H1 (cell line): ENCODE data around the gene MYL9.
A peak's percentile ranks its signal among the peaks of the same experiment; 100 is the strongest.

Experiments
- BRCA1 ChIP-seq: IDR thresholded peaks from 2 replicates; pipeline ENCODE4 v1.6.1; 2012; ENCODE audit warnings: low read depth, low read length, improper control_type of control experiment
- CTBP2 ChIP-seq: IDR thresholded peaks from 2 replicates; pipeline ENCODE4 v1.7.0; 2011; ENCODE audit warnings: borderline replicate concordance, mild to moderate bottlenecking, moderate library complexity, mixed read lengths, low read length; ENCODE audit not compliant: insufficient read depth, insufficient read length
- CTCF ChIP-seq, 3 experiments: IDR thresholded peaks; 1 replicate in 2 of 3; 2 replicates in 1 of 3; pipeline versions ENCODE4 v1.5.1 to v1.6.1; 2011; ENCODE audit warnings: low read length in 3 of 3, mild to moderate bottlenecking in 3 of 3, inconsistent platforms in 2 of 3, low read depth in 1 of 3, moderate library complexity in 1 of 3; ENCODE audit not compliant: insufficient read depth in 1 of 3; ENCODE audit errors: control extremely low read depth in 1 of 3
- EZH2 ChIP-seq: fragments of 200-600 bp; sonication (generic); IDR thresholded peaks from 2 replicates; pipeline ENCODE4 v1.7.1; 2012; ENCODE audit warnings: low read depth, mild to moderate bottlenecking, moderate library complexity, low read length, inconsistent platforms; ENCODE audit not compliant: severe bottlenecking
- JUND ChIP-seq: IDR thresholded peaks from 2 replicates; pipeline ENCODE4 v1.6.1; 2011; ENCODE audit warnings: mild to moderate bottlenecking, improper control_type of control experiment, low read length
- POLR2A ChIP-seq, 2 experiments: IDR thresholded peaks; 1 replicate in 1 of 2; 2 replicates in 1 of 2; pipeline ENCODE4 v1.6.1; 2011; ENCODE audit warnings: low read depth in 2 of 2, low read length in 2 of 2, mild to moderate bottlenecking in 2 of 2; ENCODE audit errors: control extremely low read depth in 1 of 2
- USF2 ChIP-seq: IDR thresholded peaks from 2 replicates; pipeline ENCODE4 v1.6.1; 2011; ENCODE audit warnings: low read length, improper control_type of control experiment
- ZNF274 ChIP-seq: IDR thresholded peaks from 2 replicates; pipeline ENCODE4 v1.7.0; 2012; ENCODE audit warnings: low read length, borderline replicate concordance; ENCODE audit errors: extremely low read depth

GRCh38 chr20:36541768-36542488, 609 bp downstream of the MYL9 start:
- TF ChIP-seq USF2 (no peak), JUND (no peak), BRCA1 (no peak), CTCF (IDR thresholded peaks at IDR 0.05; ENCODE audit: control extremely low read depth in 1 of 3, insufficient read depth in 1 of 3, low read depth in 1 of 3, low read length in 3 of 3) (peak; percentile 57 to 78 (median 78)), POLR2A (IDR thresholded peaks at IDR 0.05; ENCODE audit: control extremely low read depth in 1 of 2, low read depth in 2 of 2, low read length in 2 of 2) (no peak), ZNF274 (no peak), CTBP2 (no peak), EZH2 (no peak)
